Prostate gland (tissue), 2 donors: ENCODE measurements around the gene ACTN2.

ENCODE experiments used
- POLR2A ChIP-seq: fragments of 450-650 bp; IDR thresholded peaks from one replicate; pipeline ENCODE4 v1.6.1; 2016; ENCODE audit warnings: antibody characterized with exemption, mild to moderate bottlenecking
- POLR2AphosphoS5 ChIP-seq: sonication (generic); formaldehyde crosslinking; IDR thresholded peaks from one replicate; pipeline ENCODE4 v1.6.1; 2017; ENCODE audit warnings: antibody characterized with exemption
- TF ChIP-seq, protein P1 (sequence below), 4 experiments: fragments of 200-600 bp in 2 of 4; fragments of 450-650 bp in 2 of 4; sonication (generic) in 2 of 4; IDR thresholded peaks; 1 replicate in 3 of 4; 2 replicates in 1 of 4; pipeline ENCODE4 v1.5.1; 2016 to 2019; ENCODE audit warnings: antibody characterized with exemption in 4 of 4, mild to moderate bottlenecking in 2 of 4, moderate library complexity in 2 of 4

DNA sequence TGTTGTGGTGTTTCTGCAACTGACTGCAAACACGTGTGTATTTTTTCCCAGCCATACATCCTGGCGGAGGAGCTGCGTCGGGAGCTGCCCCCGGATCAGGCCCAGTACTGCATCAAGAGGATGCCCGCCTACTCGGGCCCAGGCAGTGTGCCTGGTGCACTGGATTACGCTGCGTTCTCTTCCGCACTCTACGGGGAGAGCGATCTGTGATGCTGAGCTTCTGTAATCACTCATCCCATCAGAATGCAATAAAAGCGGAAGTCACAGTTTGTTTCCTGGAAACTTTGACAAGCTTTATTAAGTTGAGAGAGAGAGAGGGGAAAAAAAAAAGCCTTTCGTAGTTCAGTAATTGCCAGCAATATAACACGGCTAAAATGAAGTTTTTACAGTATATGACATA is 76.1 kb downstream of the ACTN2 start:
- TF ChIP-seq POLR2AphosphoS5, result no peak
- TF ChIP-seq, protein P1, sequence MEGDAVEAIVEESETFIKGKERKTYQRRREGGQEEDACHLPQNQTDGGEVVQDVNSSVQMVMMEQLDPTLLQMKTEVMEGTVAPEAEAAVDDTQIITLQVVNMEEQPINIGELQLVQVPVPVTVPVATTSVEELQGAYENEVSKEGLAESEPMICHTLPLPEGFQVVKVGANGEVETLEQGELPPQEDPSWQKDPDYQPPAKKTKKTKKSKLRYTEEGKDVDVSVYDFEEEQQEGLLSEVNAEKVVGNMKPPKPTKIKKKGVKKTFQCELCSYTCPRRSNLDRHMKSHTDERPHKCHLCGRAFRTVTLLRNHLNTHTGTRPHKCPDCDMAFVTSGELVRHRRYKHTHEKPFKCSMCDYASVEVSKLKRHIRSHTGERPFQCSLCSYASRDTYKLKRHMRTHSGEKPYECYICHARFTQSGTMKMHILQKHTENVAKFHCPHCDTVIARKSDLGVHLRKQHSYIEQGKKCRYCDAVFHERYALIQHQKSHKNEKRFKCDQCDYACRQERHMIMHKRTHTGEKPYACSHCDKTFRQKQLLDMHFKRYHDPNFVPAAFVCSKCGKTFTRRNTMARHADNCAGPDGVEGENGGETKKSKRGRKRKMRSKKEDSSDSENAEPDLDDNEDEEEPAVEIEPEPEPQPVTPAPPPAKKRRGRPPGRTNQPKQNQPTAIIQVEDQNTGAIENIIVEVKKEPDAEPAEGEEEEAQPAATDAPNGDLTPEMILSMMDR (IDR thresholded peaks at IDR 0.05), result no peak
- TF ChIP-seq POLR2A, result no peak
